ENCODE results near the gene GPR132. TPM values are rescaled to one million over a fixed set of nuclear protein-coding genes. Genes with fewer than 3 reads are reported as not detected.

The GPR132 gene
- total RNA-seq, 1 donor from 2014 or later, result not detected

- FAIRE-seq (no peak), DNase-seq (ENCODE audit: low read depth) (no peak)
- TF ChIP-seq CTCF (IDR thresholded peaks at IDR 0.05; ENCODE audit: insufficient read depth, low read length, severe bottlenecking), result no peak
- Histone ChIP-seq H3K4me3 (ENCODE audit: low read depth, low read length) (no peak overlapping the region), H3K27me3 (ENCODE audit: control insufficient read depth, insufficient read depth, low read length) (no peaks in the 10 kb centered on the region), H3K36me3 (ENCODE audit: control insufficient read depth, insufficient read depth, low read length) (no peaks in the 10 kb centered on the region)
Measured at GRCh38 chr14:105046891-105047282, 18.3 kb downstream of the GPR132 start.

GRCh38 chr14:105045710-105046326, 19.4 kb downstream of the GPR132 start:
- Histone ChIP-seq H3K36me3 (ENCODE audit: control insufficient read depth, insufficient read depth, low read length) (no peaks in the 10 kb centered on the region), H3K4me3 (ENCODE audit: low read depth, low read length) (no peak overlapping the region), H3K27me3 (ENCODE audit: control insufficient read depth, insufficient read depth, low read length) (no peaks in the 10 kb centered on the region)
- DNase-seq (ENCODE audit: low read depth) (no peak), FAIRE-seq (no peak)
- peak; percentile 99 for TF ChIP-seq CTCF (IDR thresholded peaks at IDR 0.05; ENCODE audit: insufficient read depth, low read length, severe bottlenecking)

GRCh38 chr14:105043641-105044040, 21.6 kb downstream of the GPR132 start:
- no peaks in the 10 kb centered on the region for H3K27me3 ChIP-seq (ENCODE audit: control insufficient read depth, insufficient read depth, low read length)
- FAIRE-seq (peak; percentile 23), DNase-seq (ENCODE audit: low read depth) (no peak)
- H3K4me3 ChIP-seq (ENCODE audit: low read depth, low read length), result no peak overlapping the region
- TF ChIP-seq CTCF (IDR thresholded peaks at IDR 0.05; ENCODE audit: insufficient read depth, low read length, severe bottlenecking), result no peak
- H3K36me3 ChIP-seq (ENCODE audit: control insufficient read depth, insufficient read depth, low read length), result no peaks in the 10 kb centered on the region

- Histone ChIP-seq H3K27me3 (ENCODE audit: control insufficient read depth, insufficient read depth, low read length) (no peaks in the 10 kb centered on the region), H3K36me3 (ENCODE audit: control insufficient read depth, insufficient read depth, low read length) (no peaks in the 10 kb centered on the region), H3K4me3 (ENCODE audit: low read depth, low read length) (no peak overlapping the region)
- no peak for TF ChIP-seq CTCF (IDR thresholded peaks at IDR 0.05; ENCODE audit: insufficient read depth, low read length, severe bottlenecking)
- DNase-seq (ENCODE audit: low read depth), result no peak
- no peak for FAIRE-seq
Measured at GRCh38 chr14:105042813-105043212, 22.4 kb downstream of the GPR132 start.

GRCh38 chr14:105041841-105042765, 23.1 kb downstream of the GPR132 start:
- TF ChIP-seq CTCF (IDR thresholded peaks at IDR 0.05; ENCODE audit: insufficient read depth, low read length, severe bottlenecking), result no peak
- DNase-seq (ENCODE audit: low read depth) (no peak), FAIRE-seq (no peak)
- no peak overlapping the region for H3K4me3 ChIP-seq (ENCODE audit: low read depth, low read length)
- H3K36me3 ChIP-seq (ENCODE audit: control insufficient read depth, insufficient read depth, low read length), result no peaks in the 10 kb centered on the region
- H3K27me3 ChIP-seq (ENCODE audit: control insufficient read depth, insufficient read depth, low read length), result no peaks in the 10 kb centered on the region
